Esophagus muscularis mucosa (tissue), 4 donors: ENCODE data around the gene IGSF8. TPM values are rescaled to one million over a fixed set of nuclear protein-coding genes. Genes with fewer than 3 reads are reported as not detected.

Experiments used
- DNase-seq: peaks from one replicate; pipeline ENCODE4 v3.0.0-alpha.2; 2017; ENCODE audit errors: extremely low spot score
- H3K27ac ChIP-seq, 4 donors: fragments of 200-600 bp; sonication (generic); replicated peaks in 1 of 4; 1 replicate in 3 of 4; 2 replicates in 1 of 4; pipeline ENCODE4 v1.5.1; 2016 to 2019; ENCODE audit warnings: mild to moderate bottlenecking in 1 of 4
- H3K27me3 ChIP-seq, 4 donors: fragments of 200-600 bp; sonication (generic); one replicate each; pipeline versions ENCODE4 v1.5.1 to v1.6.0; 2016 to 2019
- H3K36me3 ChIP-seq, 4 donors: fragments of 200-600 bp; sonication (generic); one replicate each; pipeline ENCODE4 v1.5.1; 2016 to 2019
- H3K4me1 ChIP-seq, 4 donors: fragments of 200-600 bp; sonication (generic); one replicate each; pipeline ENCODE4 v1.5.1; 2016 to 2019
- H3K4me3 ChIP-seq, 4 donors: fragments of 200-600 bp; sonication (generic); 1 replicate in 2 of 4; 2 replicates in 2 of 4; pipeline ENCODE4 v1.5.1; 2016 to 2019; ENCODE audit warnings: mild to moderate bottlenecking in 4 of 4, moderate library complexity in 1 of 4
- H3K9me3 ChIP-seq, 4 donors: fragments of 200-600 bp; sonication (generic); 1 replicate in 3 of 4; 2 replicates in 1 of 4; pipeline ENCODE4 v1.5.1; 2016 to 2019
- CTCF ChIP-seq, 3 experiments: fragments of 200-600 bp in 2 of 3; fragments of 450-650 bp in 1 of 3; sonication (generic) in 2 of 3; IDR thresholded peaks; one replicate each; pipeline ENCODE4 v1.5.1; 2017 to 2019; ENCODE audit warnings: antibody characterized with exemption in 3 of 3, mild to moderate bottlenecking in 2 of 3, moderate library complexity in 1 of 3
- EP300 ChIP-seq: sonication (generic); formaldehyde crosslinking; IDR thresholded peaks from one replicate; pipeline ENCODE4 v1.6.1; 2017; ENCODE audit warnings: antibody characterized with exemption
- POLR2A ChIP-seq: fragments of 450-650 bp; IDR thresholded peaks from one replicate; pipeline ENCODE4 v1.6.1; 2017; ENCODE audit warnings: antibody characterized with exemption, moderate library complexity, mild to moderate bottlenecking, low read depth
- POLR2AphosphoS5 ChIP-seq, 2 donors: sonication (generic); formaldehyde crosslinking; IDR thresholded peaks; one replicate each; pipeline ENCODE4 v1.6.1; 2017; ENCODE audit warnings: antibody characterized with exemption in 2 of 2
- WGBS: methylation state at CpG from one replicate; pipeline ENCODE4 v1.1.5; 2018; 5-methylcytosine and 5-hydroxymethylcytosine counted together
- intact Hi-C: fragments of 100-400 bp; cut with DNase I; formaldehyde crosslinking; loops from one replicate; pipeline ENCODE4 v1.15.1; 2023
- total RNA-seq, 4 donors: library from RNA; depleted of rRNA; stranded (reverse); fragments of >200 nt; gene quantifications; one replicate each; pipeline versions ENCODE4 v1.1.0 to v1.2.1, GENCODE V29; 2016

The IGSF8 gene
- total RNA-seq, 4 donors from 2014 or later = 12.0 to 27.0 (median 21.9) TPM

- no peak overlapping the region for H3K4me3 ChIP-seq
- H3K27ac ChIP-seq = no peak overlapping the region
- H3K9me3 ChIP-seq = no peaks in the 10 kb centered on the region
- intact Hi-C loops = loop anchor here (10.0 kb wide), 1 partner anchor 294 kb away; no protein-coding TSS in a partner anchor
- H3K27me3 ChIP-seq = peaks cover 0 to 67% (median 32%) of the 10 kb centered on the region in 4 donors
- WGBS = 50% methylated on average over 6 of the region's 6 CpGs
- DNase-seq = no peak
- H3K36me3 ChIP-seq = no peaks in the 10 kb centered on the region
- TF ChIP-seq EP300 = no peak
- no peak for TF ChIP-seq CTCF (IDR thresholded peaks at IDR 0.05)
- TF ChIP-seq POLR2AphosphoS5 (IDR thresholded peaks at IDR 0.05) = no peak
- no peak for TF ChIP-seq POLR2A
- H3K4me1 ChIP-seq = peaks cover 7 to 14% (median 12%) of the 10 kb centered on the region in 4 donors
These were observed 17.9 kb downstream of the IGSF8 start for GRCh38 chr1:160080381-160081100.

- peaks cover 7 to 12% (median 11%) of the 10 kb centered on the region in 4 donors for H3K4me1 ChIP-seq
- peaks cover 0 to 64% (median 31%) of the 10 kb centered on the region in 4 donors for H3K27me3 ChIP-seq
- no peaks in the 10 kb centered on the region for H3K36me3 ChIP-seq
- no peaks in the 10 kb centered on the region for H3K9me3 ChIP-seq
- 67% methylated on average over 4 of the region's 4 CpGs for WGBS
- DNase-seq = no peak
- intact Hi-C loops = no loop called here
- no peak overlapping the region for H3K27ac ChIP-seq
- H3K4me3 ChIP-seq = no peak overlapping the region
- TF ChIP-seq EP300 (no peak), CTCF (IDR thresholded peaks at IDR 0.05) (no peak)
These were observed 19.0 kb downstream of the IGSF8 start for GRCh38 chr1:160079448-160079847.

GRCh38 chr1:160078512-160079195 is 19.8 kb downstream of the IGSF8 start:
- Histone ChIP-seq H3K27ac (no peak overlapping the region), H3K36me3 (no peaks in the 10 kb centered on the region), H3K9me3 (no peaks in the 10 kb centered on the region), H3K4me3 (no peak overlapping the region), H3K4me1 (peaks cover 1 to 4% (median 4%) of the 10 kb centered on the region in 4 donors), H3K27me3 (peaks cover 0 to 58% (median 30%) of the 10 kb centered on the region in 4 donors)
- WGBS = 21% methylated on average over 8 of the region's 8 CpGs
- intact Hi-C loops = no loop called here
- DNase-seq = no peak
- TF ChIP-seq CTCF (IDR thresholded peaks at IDR 0.05) = peak; percentile 40 to 55 (median 46)
- TF ChIP-seq EP300 = no peak

- Histone ChIP-seq H3K27me3 (peaks cover 0 to 47% (median 23%) of the 10 kb centered on the region in 4 donors), H3K36me3 (no peaks in the 10 kb centered on the region), H3K4me3 (no peak overlapping the region), H3K4me1 (no peaks in the 10 kb centered on the region), H3K9me3 (no peaks in the 10 kb centered on the region), H3K27ac (no peak overlapping the region)
- TF ChIP-seq POLR2A = no peak
- no peak for TF ChIP-seq EP300
- TF ChIP-seq CTCF (IDR thresholded peaks at IDR 0.05) = no peak
- TF ChIP-seq POLR2AphosphoS5 (IDR thresholded peaks at IDR 0.05) = no peak
- intact Hi-C loops = no loop called here
- no peak for DNase-seq
These were observed 20.9 kb downstream of the IGSF8 start for GRCh38 chr1:160077486-160077885.
